PFSK-1 (cell line): ENCODE results near the gene PCDHGA1.

ENCODE experiments used
- FOXP2 ChIP-seq: optimal IDR thresholded peaks from 2 replicates; pipeline ENCODE3; 2011; ENCODE audit warnings: borderline replicate concordance, control low read depth, inconsistent platforms; ENCODE audit not compliant: insufficient read depth; ENCODE audit errors: extremely low read length, extremely low read depth
- POLR2AphosphoS5 ChIP-seq: IDR thresholded peaks from 2 replicates; pipeline ENCODE4 v1.6.1; 2012; ENCODE audit warnings: low read depth, mild to moderate bottlenecking, control low read depth, low read length, moderate library complexity
- REST ChIP-seq, 2 experiments: IDR thresholded peaks; 2 replicates each; pipeline versions ENCODE4 v1.6.1 to v1.8.0; 2011 to 2012; ENCODE audit warnings: low read depth in 2 of 2, low read length in 2 of 2, control low read depth in 1 of 2, inconsistent platforms in 1 of 2, mild to moderate bottlenecking in 1 of 2, moderate library complexity in 1 of 2; ENCODE audit not compliant: insufficient read depth in 1 of 2
- SIN3A ChIP-seq: IDR thresholded peaks from 2 replicates; pipeline ENCODE4 v1.6.1; 2012; ENCODE audit warnings: mild to moderate bottlenecking, low read length, moderate library complexity, borderline replicate concordance; ENCODE audit not compliant: insufficient read depth
- TAF1 ChIP-seq: IDR thresholded peaks from 2 replicates; pipeline ENCODE4 v1.6.1; 2012; ENCODE audit warnings: low read length, control low read depth, borderline replicate concordance; ENCODE audit not compliant: insufficient read depth

- no peak for TF ChIP-seq POLR2AphosphoS5
- no peak for TF ChIP-seq REST (IDR thresholded peaks at IDR 0.05; ENCODE audit: insufficient read depth in 1 of 2, low read depth in 2 of 2, low read length in 2 of 2)
- no peak for TF ChIP-seq SIN3A
- no peak for TF ChIP-seq TAF1
- TF ChIP-seq FOXP2 = no peak
Observed at GRCh38 chr5:141527426-141527825, 197.1 kb downstream of the PCDHGA1 start.
